ENCODE results near the gene SLC2A13. TPM values are rescaled to one million over a fixed set of nuclear protein-coding genes. Genes with fewer than 3 reads are reported as not detected.

SLC2A13 gene
- total RNA-seq, 1 experiment from 2014 or later: 12.1 TPM

GRCh38 chr12:40106202-40106533 is 287 bp upstream of the SLC2A13 start:
- BruUV-seq (replicated peaks): no TSS peak
- CTCF ChIA-PET: interaction anchor here (2.1 kb wide), 1 partner anchor 95 kb away, joined by 11 read pairs; no protein-coding TSS in a partner anchor
- no peak for DNase-seq (ENCODE audit: low read depth, low spot score)
- H3K4me3 ChIP-seq (ENCODE audit: low read depth in 2 of 2, low read length in 2 of 2): peak overlapping the region; percentile 59 to 71
- peaks cover 22% of the 10 kb centered on the region for H3K4me1 ChIP-seq (ENCODE audit: control insufficient read depth, insufficient read depth, low read length)
- in situ Hi-C loops (cut with HindIII; ENCODE audit: low pct_unique_long_range_greater_than_20kb, low sequenced_read_pairs): no loop called here
- no peak overlapping the region; the same call in 1 of the 2 replicates for H3K27ac ChIP-seq (ENCODE audit: low read length)
- H3K9me3 ChIP-seq (ENCODE audit: control insufficient read depth, insufficient read depth, low read depth, low read length): no peaks in the 10 kb centered on the region
- ATAC-seq: peak; percentile 56
- no peaks in the 10 kb centered on the region for H3K27me3 ChIP-seq (ENCODE audit: control insufficient read depth, insufficient read depth, low read length)
- intact Hi-C loops (cut with micrococcal nuclease; ENCODE audit: unreplicated experiment): loop anchor here (1.0 kb wide), 1 partner anchor 95 kb away; no protein-coding TSS in a partner anchor
- no peaks in the 10 kb centered on the region for H3K36me3 ChIP-seq (ENCODE audit: control insufficient read depth, insufficient read depth, low read length)
- TF ChIP-seq TCF7L2 (IDR thresholded peaks at IDR 0.05; ENCODE audit: low read depth, low read length) (no peak), SIN3A (IDR thresholded peaks at IDR 0.05; ENCODE audit: borderline replicate concordance, insufficient read depth, low read depth, low read length) (0 out of 2 replicates have a peak, but pooled peaks have one; percentile 7), REST (IDR thresholded peaks at IDR 0.05; ENCODE audit: insufficient read depth in 1 of 2, low read depth in 2 of 2, low read length in 1 of 2) (no peak)
- POLR2A ChIA-PET: no interaction called here

- H3K4me3 ChIP-seq (ENCODE audit: low read depth in 2 of 2, low read length in 2 of 2): peak overlapping the region; percentile 59 to 71
- DNase-seq (ENCODE audit: low read depth, low spot score): no peak
- no peaks in the 10 kb centered on the region for H3K27me3 ChIP-seq (ENCODE audit: control insufficient read depth, insufficient read depth, low read length)
- peak; percentile 72 for ATAC-seq
- TF ChIP-seq SIN3A (IDR thresholded peaks at IDR 0.05; ENCODE audit: borderline replicate concordance, insufficient read depth, low read depth, low read length) (no peak), REST (IDR thresholded peaks at IDR 0.05; ENCODE audit: insufficient read depth in 1 of 2, low read depth in 2 of 2, low read length in 1 of 2) (no peak), POLR2AphosphoS5 (IDR thresholded peaks at IDR 0.05; ENCODE audit: low read depth, low read length) (no peak), CTCF (IDR thresholded peaks at IDR 0.05) (no peak), TCF7L2 (IDR thresholded peaks at IDR 0.05; ENCODE audit: low read depth, low read length) (no peak)
- H3K27ac ChIP-seq (ENCODE audit: low read length): peak overlapping the region; percentile 66
- no TSS peak for BruUV-seq (replicated peaks)
- CTCF ChIA-PET: no interaction called here
- intact Hi-C loops (cut with micrococcal nuclease; ENCODE audit: unreplicated experiment): no loop called here
- in situ Hi-C loops (cut with HindIII; ENCODE audit: low pct_unique_long_range_greater_than_20kb, low sequenced_read_pairs): no loop called here
- POLR2A ChIA-PET: no interaction called here
- H3K4me1 ChIP-seq (ENCODE audit: control insufficient read depth, insufficient read depth, low read length): peaks cover 22% of the 10 kb centered on the region
- H3K36me3 ChIP-seq (ENCODE audit: control insufficient read depth, insufficient read depth, low read length): no peaks in the 10 kb centered on the region
- no peaks in the 10 kb centered on the region for H3K9me3 ChIP-seq (ENCODE audit: control insufficient read depth, insufficient read depth, low read depth, low read length)
These were observed 691 bp downstream of the SLC2A13 start for GRCh38 chr12:40105265-40105514.
